K562 (cell line): Measurements from ENCODE around the gene ATP5ME. TPM values are rescaled to one million over a fixed set of nuclear protein-coding genes. Genes with fewer than 3 reads are reported as not detected.

ENCODE experiments used
- ELF4 ChIP-seq: fragments of 450-650 bp; formaldehyde crosslinking; IDR thresholded peaks from 2 replicates; pipeline ENCODE4 v1.4.0; 2022; ENCODE audit warnings: missing genetic modification characterization
- GATA2 ChIP-seq: sonication (generic); formaldehyde crosslinking; IDR thresholded peaks from 2 replicates; pipeline ENCODE4 v1.4.0; 2020; ENCODE audit warnings: mild to moderate bottlenecking, missing genetic modification reagents
- LCOR ChIP-seq: sonication (generic); formaldehyde crosslinking; IDR thresholded peaks from 2 replicates; pipeline ENCODE4 v1.8.0; 2022; ENCODE audit warnings: mild to moderate bottlenecking, missing genetic modification reagents
- MTA2 ChIP-seq: fragments of 450-650 bp; IDR thresholded peaks from 2 replicates; pipeline ENCODE4 v1.6.1; 2016; ENCODE audit warnings: low read depth
- PHTF2 ChIP-seq: fragments of 250-450 bp; sonication (Bioruptor Pico); IDR thresholded peaks from 2 replicates; pipeline ENCODE4 v1.5.0; 2021; ENCODE audit warnings: mild to moderate bottlenecking
- RBM14 ChIP-seq: fragments of 200-400 bp; formaldehyde crosslinking; IDR thresholded peaks from 2 replicates; pipeline ENCODE4 v1.6.1; 2018; ENCODE audit warnings: low read depth, mild to moderate bottlenecking, low read length, moderate library complexity, borderline replicate concordance; ENCODE audit not compliant: insufficient read depth
- SIN3B ChIP-seq: fragments of 450-650 bp; IDR thresholded peaks from 2 replicates; pipeline ENCODE4 v1.6.1; 2017; ENCODE audit warnings: low read depth, mild to moderate bottlenecking, moderate library complexity
- XRCC4 ChIP-seq: IDR thresholded peaks from one replicate; pipeline ENCODE4 v1.6.1; 2011; ENCODE audit not compliant: insufficient read depth, insufficient read length; ENCODE audit errors: extremely low read depth
- polyA plus RNA-seq, 8 experiments: library from polyadenylated mRNA; depleted of rRNA in 4 of 8; stranded (reverse) in 5 of 8; unstranded in 3 of 8; fragments of >200 nt; fragmentation: Nextera tagmentation in 2 of 8; fragmentation: Illumina TruSeq in 1 of 8; extraction: Ambion mirVana in 2 of 8; extraction: Trizol in 1 of 8; gene quantifications; 2 replicates each; pipeline versions ENCODE4 v1.2.1 to v1.2.3, GENCODE V29; 2011 to 2014; ENCODE audit warnings: inconsistent platforms in 1 of 8, missing spikeins in 1 of 8
- total RNA-seq, 7 experiments: library from RNA; depleted of rRNA in 6 of 7; stranded (reverse); fragments of >200 nt in 6 of 7; fragmentation: Illumina TruSeq in 2 of 7; extraction: Trizol in 2 of 7; gene quantifications; 2 replicates each; pipeline versions ENCODE4 v1.2.1 to v1.2.3, GENCODE V29; 2011 to 2021; ENCODE audit warnings: low replicate concordance in 1 of 7
- TF ChIP-seq, protein P1 (sequence below): fragments of 250-450 bp; sonication (Bioruptor Pico); IDR thresholded peaks from 2 replicates; pipeline ENCODE4 v1.8.0; 2022; ENCODE audit warnings: moderate library complexity, mild to moderate bottlenecking, inconsistent platforms
- TF ChIP-seq, protein P2 (sequence below): IDR thresholded peaks from 3 replicates; pipeline ENCODE4 v1.6.1; 2011; ENCODE audit warnings: borderline replicate concordance, mild to moderate bottlenecking, moderate library complexity; ENCODE audit not compliant: insufficient read length; ENCODE audit errors: extremely low read depth
- TF ChIP-seq, protein P3 (sequence below): sonication (generic); formaldehyde crosslinking; IDR thresholded peaks from 2 replicates; pipeline ENCODE4 v1.9.0; 2022; ENCODE audit warnings: mild to moderate bottlenecking, missing genetic modification reagents
- TF ChIP-seq, protein P4 (sequence below): sonication (generic); formaldehyde crosslinking; IDR thresholded peaks from 2 replicates; pipeline ENCODE4 v1.8.1; 2023; ENCODE audit warnings: mild to moderate bottlenecking, missing genetic modification reagents, moderate library complexity

ATP5ME gene
- total and polyA plus RNA-seq, 9 of the 15 experiments (the other 6 are each of a cell fraction or from before 2014, with no cell fraction given) = 509 to 2,480 (median 887) TPM

DNA sequence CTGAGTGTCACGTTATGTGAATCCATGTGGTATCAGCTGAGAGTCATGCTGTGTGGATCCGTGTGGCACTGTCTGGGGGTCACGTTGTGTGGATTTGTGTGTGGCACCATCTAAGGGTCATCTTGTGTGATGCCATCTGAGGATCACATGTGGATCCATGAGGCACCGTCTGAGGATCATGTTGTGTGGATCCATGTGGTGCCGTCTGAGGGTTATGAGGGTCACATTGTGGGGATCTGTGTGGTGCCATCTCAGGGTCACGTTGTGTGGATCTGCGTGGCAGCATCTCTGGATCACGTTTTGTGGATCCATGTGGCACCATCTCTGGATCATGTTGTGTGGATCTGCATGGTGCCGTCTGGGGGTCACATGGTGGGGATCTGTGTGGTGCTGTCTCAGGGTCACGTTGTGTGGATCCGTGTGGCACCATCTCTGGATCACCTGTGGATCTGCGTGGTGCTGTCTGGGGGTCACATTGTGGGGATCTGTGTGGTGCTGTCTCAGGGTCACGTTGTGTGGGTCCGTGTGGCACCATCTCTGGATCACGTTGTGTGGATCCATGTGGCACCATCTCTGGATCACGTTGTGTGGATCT lies 41.8 kb downstream of the ATP5ME start (continued):
- TF ChIP-seq, protein P1, sequence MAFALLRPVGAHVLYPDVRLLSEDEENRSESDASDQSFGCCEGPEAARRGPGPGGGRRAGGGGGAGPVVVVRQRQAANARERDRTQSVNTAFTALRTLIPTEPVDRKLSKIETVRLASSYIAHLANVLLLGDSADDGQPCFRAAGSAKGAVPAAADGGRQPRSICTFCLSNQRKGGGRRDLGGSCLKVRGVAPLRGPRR (CRISPR knock-in tag) = no peak
- no peak for TF ChIP-seq SIN3B
- no peak for TF ChIP-seq GATA2 (CRISPR knock-in tag)
- no peak for TF ChIP-seq LCOR (CRISPR knock-in tag)
- TF ChIP-seq XRCC4 = no peak
- TF ChIP-seq, protein P2, sequence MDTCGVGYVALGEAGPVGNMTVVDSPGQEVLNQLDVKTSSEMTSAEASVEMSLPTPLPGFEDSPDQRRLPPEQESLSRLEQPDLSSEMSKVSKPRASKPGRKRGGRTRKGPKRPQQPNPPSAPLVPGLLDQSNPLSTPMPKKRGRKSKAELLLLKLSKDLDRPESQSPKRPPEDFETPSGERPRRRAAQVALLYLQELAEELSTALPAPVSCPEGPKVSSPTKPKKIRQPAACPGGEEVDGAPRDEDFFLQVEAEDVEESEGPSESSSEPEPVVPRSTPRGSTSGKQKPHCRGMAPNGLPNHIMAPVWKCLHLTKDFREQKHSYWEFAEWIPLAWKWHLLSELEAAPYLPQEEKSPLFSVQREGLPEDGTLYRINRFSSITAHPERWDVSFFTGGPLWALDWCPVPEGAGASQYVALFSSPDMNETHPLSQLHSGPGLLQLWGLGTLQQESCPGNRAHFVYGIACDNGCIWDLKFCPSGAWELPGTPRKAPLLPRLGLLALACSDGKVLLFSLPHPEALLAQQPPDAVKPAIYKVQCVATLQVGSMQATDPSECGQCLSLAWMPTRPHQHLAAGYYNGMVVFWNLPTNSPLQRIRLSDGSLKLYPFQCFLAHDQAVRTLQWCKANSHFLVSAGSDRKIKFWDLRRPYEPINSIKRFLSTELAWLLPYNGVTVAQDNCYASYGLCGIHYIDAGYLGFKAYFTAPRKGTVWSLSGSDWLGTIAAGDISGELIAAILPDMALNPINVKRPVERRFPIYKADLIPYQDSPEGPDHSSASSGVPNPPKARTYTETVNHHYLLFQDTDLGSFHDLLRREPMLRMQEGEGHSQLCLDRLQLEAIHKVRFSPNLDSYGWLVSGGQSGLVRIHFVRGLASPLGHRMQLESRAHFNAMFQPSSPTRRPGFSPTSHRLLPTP = no peak
- no peak for TF ChIP-seq RBM14
- no peak for TF ChIP-seq ELF4
- TF ChIP-seq MTA2 = no peak
- TF ChIP-seq, protein P3, sequence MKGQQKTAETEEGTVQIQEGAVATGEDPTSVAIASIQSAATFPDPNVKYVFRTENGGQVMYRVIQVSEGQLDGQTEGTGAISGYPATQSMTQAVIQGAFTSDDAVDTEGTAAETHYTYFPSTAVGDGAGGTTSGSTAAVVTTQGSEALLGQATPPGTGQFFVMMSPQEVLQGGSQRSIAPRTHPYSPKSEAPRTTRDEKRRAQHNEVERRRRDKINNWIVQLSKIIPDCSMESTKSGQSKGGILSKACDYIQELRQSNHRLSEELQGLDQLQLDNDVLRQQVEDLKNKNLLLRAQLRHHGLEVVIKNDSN (CRISPR knock-in tag) = no peak
- TF ChIP-seq, protein P4, sequence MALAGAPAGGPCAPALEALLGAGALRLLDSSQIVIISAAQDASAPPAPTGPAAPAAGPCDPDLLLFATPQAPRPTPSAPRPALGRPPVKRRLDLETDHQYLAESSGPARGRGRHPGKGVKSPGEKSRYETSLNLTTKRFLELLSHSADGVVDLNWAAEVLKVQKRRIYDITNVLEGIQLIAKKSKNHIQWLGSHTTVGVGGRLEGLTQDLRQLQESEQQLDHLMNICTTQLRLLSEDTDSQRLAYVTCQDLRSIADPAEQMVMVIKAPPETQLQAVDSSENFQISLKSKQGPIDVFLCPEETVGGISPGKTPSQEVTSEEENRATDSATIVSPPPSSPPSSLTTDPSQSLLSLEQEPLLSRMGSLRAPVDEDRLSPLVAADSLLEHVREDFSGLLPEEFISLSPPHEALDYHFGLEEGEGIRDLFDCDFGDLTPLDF = no peak
- TF ChIP-seq PHTF2 = no peak
